KG1 (cell line): ENCODE data around the gene TPSD1.
"Not testable (repeated sequence)": the region's sequence is repeated elsewhere in the genome, so short reads cannot be mapped to it uniquely, and the experiment has no call there.

Experiments
- DNase-seq: peaks from one replicate; lab custom pipeline; 2025; lab: John Stamatoyannopoulos, UW

Gene TPSD1

GRCh38 chr16:1241081-1241480, 14.8 kb upstream of the TPSD1 start:
- not testable (repeated sequence) for DNase-seq

- DNase-seq: not testable (repeated sequence)
Observed at GRCh38 chr16:1243363-1243762, 12.5 kb upstream of the TPSD1 start.

GRCh38 chr16:1243907-1244850, 11.7 kb upstream of the TPSD1 start:
- DNase-seq: not testable (repeated sequence)

- DNase-seq: peak; percentile 49
Observed at GRCh38 chr16:1244881-1245280, 11.0 kb upstream of the TPSD1 start.

GRCh38 chr16:1245452-1246020, 10.3 kb upstream of the TPSD1 start:
- peak; percentile 46 for DNase-seq

GRCh38 chr16:1247903-1248537, 7.8 kb upstream of the TPSD1 start:
- DNase-seq: not testable (repeated sequence)

GRCh38 chr16:1249031-1249755, 6.7 kb upstream of the TPSD1 start:
- not testable (repeated sequence) for DNase-seq

GRCh38 chr16:1253701-1254364, 2.0 kb upstream of the TPSD1 start:
- DNase-seq: not testable (repeated sequence)

GRCh38 chr16:1254821-1255220, 1.0 kb upstream of the TPSD1 start:
- DNase-seq: not testable (repeated sequence)

GRCh38 chr16:1256296-1256873, 516 bp downstream of the TPSD1 start:
- DNase-seq: not testable (repeated sequence)

- no peak for DNase-seq
Observed at GRCh38 chr16:1256874-1257322, 1.0 kb downstream of the TPSD1 start.

- no peak for DNase-seq
Observed at GRCh38 chr16:1257561-1258224, 1.8 kb downstream of the TPSD1 start.

- DNase-seq: no peak
Observed at GRCh38 chr16:1258225-1258600, 2.3 kb downstream of the TPSD1 start.

- DNase-seq: no peak
Observed at GRCh38 chr16:1258906-1259759, 3.3 kb downstream of the TPSD1 start.

GRCh38 chr16:1259760-1260068, 3.8 kb downstream of the TPSD1 start:
- DNase-seq: no peak

GRCh38 chr16:1260101-1260680, 4.3 kb downstream of the TPSD1 start:
- no peak for DNase-seq

GRCh38 chr16:1261131-1261892, 5.4 kb downstream of the TPSD1 start:
- no peak for DNase-seq

- no peak for DNase-seq
Observed at GRCh38 chr16:1262210-1262845, 6.5 kb downstream of the TPSD1 start.
